ENCODE measurements around the gene LRP2.

- TF ChIP-seq CTCF (IDR thresholded peaks at IDR 0.05; ENCODE audit: poor library complexity) (no peak), EZH2 (IDR thresholded peaks at IDR 0.05; ENCODE audit: borderline replicate concordance) (no peak), EZH2phosphoT487 (IDR thresholded peaks at IDR 0.05; ENCODE audit: low read depth, severe bottlenecking, unreplicated experiment) (no peak)
Observed at GRCh38 chr2:169303579-169304305, 58.6 kb downstream of the LRP2 start.

Data from hepatocyte (in vitro differentiated cells).